Neural cell (in vitro differentiated cells): ENCODE data around the gene TMED6.

Experiments
- CTCF ChIP-seq: fragments of 450-650 bp; IDR thresholded peaks from 2 replicates; pipeline ENCODE4 v1.5.1; 2014; ENCODE audit warnings: antibody characterized with exemption, mild to moderate bottlenecking, moderate library complexity; ENCODE audit not compliant: poor library complexity, severe bottlenecking
- EP300 ChIP-seq: fragments of 450-650 bp; conservative IDR thresholded peaks from 2 replicates; pipeline ENCODE4 v1.6.1; 2014; ENCODE audit warnings: antibody characterized with exemption, mild to moderate bottlenecking, moderate library complexity; ENCODE audit not compliant: poor library complexity, severe bottlenecking
- MXI1 ChIP-seq: fragments of 450-650 bp; conservative IDR thresholded peaks from 2 replicates; pipeline ENCODE4 v1.6.1; 2014; ENCODE audit warnings: antibody characterized with exemption, mild to moderate bottlenecking; ENCODE audit not compliant: poor library complexity, severe bottlenecking
- POLR2AphosphoS5 ChIP-seq: IDR thresholded peaks from 2 replicates; pipeline ENCODE4 v1.6.1; 2012
- RAD21 ChIP-seq: fragments of 450-650 bp; conservative IDR thresholded peaks from 2 replicates; pipeline ENCODE4 v1.6.1; 2014; ENCODE audit warnings: antibody characterized with exemption, mild to moderate bottlenecking, moderate library complexity
- REST ChIP-seq: IDR thresholded peaks from 2 replicates; pipeline ENCODE4 v1.6.1; 2012; ENCODE audit warnings: borderline replicate concordance
- TAF1 ChIP-seq: IDR thresholded peaks from 2 replicates; pipeline ENCODE4 v1.6.1; 2012; ENCODE audit warnings: low read depth

- TF ChIP-seq CTCF (no peak), MXI1 (no peak), TAF1 (no peak), POLR2AphosphoS5 (no peak), REST (no peak), EP300 (no peak), RAD21 (no peak)
These were observed 44.5 kb downstream of the TMED6 start for GRCh38 chr16:69307091-69307490.
